ENCODE results near the gene OSGEPL1.
"Not testable (repeated sequence)": the region's sequence is repeated elsewhere in the genome, so short reads cannot be mapped to it uniquely, and the experiment has no call there.

Gene OSGEPL1

DNA sequence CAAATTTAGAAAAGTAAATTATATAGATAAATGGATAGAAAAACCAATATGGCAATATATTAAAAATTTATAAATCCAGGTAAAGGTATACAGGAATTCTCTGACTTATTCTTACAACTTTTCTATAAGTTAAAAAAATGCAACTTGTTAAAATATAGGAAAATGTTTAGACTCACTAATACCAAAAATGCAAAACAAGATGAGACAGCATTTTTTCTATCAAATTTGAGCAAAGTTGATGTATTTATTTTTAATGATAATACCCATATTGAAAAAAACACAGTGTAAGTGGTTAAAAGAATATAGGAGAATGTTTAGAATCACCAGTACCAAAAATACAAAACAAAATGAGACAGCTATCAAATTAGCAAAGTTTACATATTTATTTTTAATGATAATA, 35.7 kb downstream of the OSGEPL1 start:
- no peak for DNase-seq

DNA sequence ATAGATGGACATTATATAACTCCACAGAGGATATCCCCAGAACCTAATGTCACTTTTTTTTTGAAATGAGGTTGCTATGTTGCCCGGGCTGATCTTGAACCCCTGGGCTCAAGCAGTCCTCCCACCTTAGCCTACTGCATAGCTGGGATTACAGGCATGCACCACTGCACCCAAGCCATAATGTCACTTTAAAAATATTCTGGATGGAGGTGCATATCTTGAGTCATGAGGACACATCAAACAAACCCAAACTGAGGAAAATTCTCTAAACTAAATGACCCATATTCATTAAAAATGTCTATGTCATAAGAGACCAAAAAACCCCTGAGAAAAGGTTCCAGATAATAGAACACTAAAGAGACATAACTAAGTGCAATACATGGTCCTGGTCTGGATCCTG, 36.3 kb downstream of the OSGEPL1 start:
- no peak for DNase-seq

DNA sequence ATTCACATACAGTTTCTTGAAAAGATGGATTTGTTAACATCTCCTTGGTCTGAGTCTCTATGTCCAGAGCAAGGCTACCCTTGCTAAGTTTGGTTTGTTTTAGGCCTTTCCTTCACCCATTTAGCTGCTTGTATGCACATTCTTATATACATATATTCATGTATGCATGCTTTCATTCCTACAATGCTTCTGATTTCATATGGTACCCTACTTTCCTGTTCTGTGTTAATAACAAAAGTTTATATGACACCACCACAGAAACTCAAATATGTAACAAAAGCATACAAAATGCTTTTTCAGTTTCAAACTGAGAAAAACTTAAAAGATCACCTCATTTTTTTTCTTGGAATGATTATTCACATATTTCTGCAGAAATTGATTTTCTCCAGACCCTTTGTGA, 39.4 kb downstream of the OSGEPL1 start:
- DNase-seq, result no peak

DNA sequence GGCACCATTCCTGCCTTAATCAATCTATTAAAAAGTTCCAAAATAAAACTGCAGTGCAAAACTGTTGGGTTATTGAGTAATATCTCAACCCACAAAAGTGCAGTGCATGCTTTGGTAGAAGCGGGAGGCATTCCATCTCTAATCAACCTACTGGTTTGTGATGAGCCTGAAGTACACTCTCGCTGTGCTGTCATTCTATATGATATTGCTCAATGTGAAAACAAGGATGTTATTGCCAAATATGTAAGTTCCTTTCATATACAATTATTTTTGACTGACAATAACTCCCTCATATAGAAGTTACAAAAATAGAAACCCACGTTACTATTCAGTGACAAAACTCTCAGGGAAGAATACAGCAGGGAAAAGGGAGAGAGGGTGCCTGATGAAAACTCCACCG, 43.0 kb downstream of the OSGEPL1 start:
- DNase-seq, result no peak

DNA sequence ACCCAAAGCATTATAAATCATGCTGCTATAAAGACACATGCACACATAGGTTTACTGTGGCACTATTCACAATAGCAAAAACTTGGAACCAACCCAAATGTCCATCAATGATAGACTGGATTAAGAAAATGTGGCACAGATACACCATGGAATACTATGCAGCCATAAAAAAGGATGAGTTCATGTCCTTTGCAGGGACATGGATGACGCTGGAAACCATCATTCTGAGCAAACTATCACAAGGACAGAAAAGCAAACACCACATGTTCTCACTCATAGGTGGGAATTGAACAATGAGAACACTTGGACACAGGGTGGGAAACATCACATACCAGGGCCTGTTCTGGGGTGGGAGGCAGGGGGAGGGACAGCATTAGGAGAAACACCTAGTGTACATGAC, 45.0 kb downstream of the OSGEPL1 start:
- not testable (repeated sequence) for DNase-seq

DNA sequence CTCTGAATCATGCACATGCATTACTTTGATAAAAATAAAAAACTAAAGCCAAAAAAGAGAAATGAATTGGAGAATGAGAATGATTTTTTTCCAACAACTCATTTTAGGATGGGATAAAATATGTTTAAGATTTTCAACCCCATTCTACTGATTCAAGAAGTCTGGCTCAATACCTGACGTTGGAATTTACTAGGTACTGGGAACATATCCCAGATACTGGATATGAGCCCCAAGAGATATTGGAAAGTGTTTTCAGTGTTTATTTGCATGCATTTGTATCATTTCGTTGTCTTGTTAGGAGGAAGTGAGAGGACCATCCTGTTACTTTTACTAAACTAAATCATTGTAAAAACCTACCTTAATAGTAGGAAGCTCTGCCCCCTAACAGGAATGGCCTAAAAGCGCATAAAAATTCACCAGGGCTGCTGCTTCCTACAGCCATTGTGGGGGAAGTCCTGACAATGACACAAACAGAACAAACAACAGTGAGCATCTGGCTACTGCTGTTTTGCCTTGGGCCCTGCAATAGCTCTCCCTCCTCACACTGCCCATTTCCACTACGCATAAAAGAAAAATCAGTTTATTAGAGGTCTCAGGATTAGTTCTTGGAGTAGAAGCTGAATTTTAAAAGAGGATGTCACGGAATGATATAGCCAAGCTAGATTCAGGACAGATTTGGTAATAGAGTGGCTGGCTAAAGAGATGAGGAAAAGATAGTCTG, 52.9 kb downstream of the OSGEPL1 start:
- DNase-seq, result no peak

DNA sequence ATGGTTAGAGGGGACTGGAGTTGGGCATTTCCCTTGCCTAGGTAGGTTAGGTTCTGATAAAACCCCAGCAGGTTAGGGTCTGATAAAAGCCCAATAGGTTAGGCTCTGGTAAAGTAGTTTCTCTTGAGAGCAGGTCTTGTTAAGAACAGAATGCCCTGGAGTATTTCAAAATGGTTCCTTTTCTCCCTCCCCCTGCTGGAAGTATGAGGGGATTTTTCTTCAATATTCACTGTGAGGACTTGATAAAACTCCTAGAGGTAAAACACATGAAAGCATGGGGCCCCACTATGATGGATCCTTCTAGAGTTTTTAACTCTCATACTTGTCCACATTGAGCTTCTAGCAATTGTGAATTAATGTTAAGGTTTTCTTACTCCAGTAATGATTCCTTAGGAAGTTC, 60.5 kb downstream of the OSGEPL1 start:
- DNase-seq, result no peak

DNA sequence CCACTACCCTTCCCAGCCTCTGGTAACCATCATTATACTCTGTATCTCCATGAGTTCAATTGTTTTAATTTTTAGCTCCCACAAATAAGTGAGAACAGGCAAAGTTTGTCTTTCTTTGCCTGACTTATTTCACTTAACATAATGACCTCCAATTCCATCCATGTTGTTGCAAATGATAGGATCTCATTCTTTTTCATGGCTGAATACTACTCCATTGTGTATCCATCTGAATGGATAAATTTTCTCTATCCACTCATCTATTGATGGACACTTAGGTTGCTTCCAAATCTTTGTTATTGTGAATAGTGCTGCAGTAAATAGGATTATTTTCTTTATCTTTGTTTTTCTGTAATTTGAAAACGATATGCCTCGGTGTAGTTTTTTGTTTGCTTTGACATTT, 61.9 kb downstream of the OSGEPL1 start:
- no peak for DNase-seq

DNA sequence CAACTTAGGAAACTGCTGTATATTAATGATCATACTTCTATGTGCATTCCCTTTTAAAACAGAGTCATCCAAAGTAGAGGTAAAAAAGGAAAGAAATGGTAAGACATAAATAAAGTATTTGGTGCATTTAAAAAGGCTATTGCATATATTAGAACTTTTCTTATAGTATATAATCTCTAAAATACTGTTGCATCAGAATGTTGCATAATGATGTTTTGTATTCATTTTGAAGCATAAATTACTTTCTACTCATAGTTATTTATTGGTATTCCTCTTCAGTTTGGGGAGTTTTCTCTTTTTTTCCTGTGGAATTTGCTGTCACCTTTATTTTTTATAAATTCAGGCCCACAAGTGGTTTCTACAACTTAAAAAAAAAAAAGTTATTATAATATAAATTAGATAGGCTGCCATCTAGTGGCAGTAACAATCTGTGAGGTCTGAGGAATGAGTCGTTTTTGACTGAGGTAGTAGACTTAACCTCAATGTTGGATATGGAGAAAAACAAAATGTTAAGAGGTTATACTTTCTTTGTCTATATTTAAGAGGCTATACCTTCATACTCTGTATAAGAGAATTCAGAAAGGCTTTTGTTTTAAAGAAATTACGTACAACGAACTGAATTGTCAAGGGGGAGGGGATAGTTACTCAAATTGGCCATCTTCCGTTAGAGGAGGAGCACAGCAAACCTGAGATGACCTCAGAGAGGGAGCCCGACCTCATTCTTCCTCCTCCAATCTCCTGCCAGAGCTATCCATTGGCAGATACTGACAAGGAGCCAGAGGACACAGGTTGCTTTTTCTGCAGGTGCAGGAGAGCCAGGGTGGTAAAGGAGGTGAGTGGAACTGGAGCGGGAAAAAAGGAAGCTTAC, 64.3 kb downstream of the OSGEPL1 start:
- no peak for DNase-seq
